H9 (cell line): Measurements from ENCODE around the gene HOXC13. TPM values are rescaled to one million over a fixed set of nuclear protein-coding genes. Genes with fewer than 3 reads are reported as not detected.

Source experiments
- DNase-seq: peaks from one replicate; pipeline ENCODE4 v3.0.0-alpha.2; 2017
- H2AFZ ChIP-seq: one replicate; pipeline ENCODE4 v1.6.1; 2013; ENCODE audit warnings: mild to moderate bottlenecking, low read length, control low read depth, moderate library complexity
- H2AK5ac ChIP-seq: 2 replicates; pipeline ENCODE4 v1.6.1; 2013; ENCODE audit warnings: low read length, control low read depth, mixed read lengths; ENCODE audit not compliant: insufficient read length
- H2BK120ac ChIP-seq: one replicate; pipeline ENCODE4 v1.6.1; 2013; ENCODE audit warnings: low read depth, mild to moderate bottlenecking, low read length, control low read depth, inconsistent platforms; ENCODE audit not compliant: poor library complexity, severe bottlenecking
- H2BK12ac ChIP-seq: 2 replicates; pipeline ENCODE4 v1.6.1; 2013; ENCODE audit warnings: low read length, control low read depth, mixed read lengths, low read depth; ENCODE audit not compliant: insufficient read length
- H2BK15ac ChIP-seq: 2 replicates; pipeline ENCODE4 v1.6.1; 2013; ENCODE audit warnings: low read depth, low read length, control low read depth
- H2BK20ac ChIP-seq: one replicate; pipeline ENCODE4 v1.6.1; 2013; ENCODE audit warnings: low read depth, mild to moderate bottlenecking, low read length, control low read depth, inconsistent platforms; ENCODE audit not compliant: poor library complexity, severe bottlenecking
- H2BK5ac ChIP-seq: 2 replicates; pipeline ENCODE4 v1.6.1; 2013; ENCODE audit warnings: low read length, control low read depth, mixed read lengths; ENCODE audit not compliant: insufficient read length
- H3K14ac ChIP-seq: 2 replicates; pipeline ENCODE4 v1.6.1; 2013; ENCODE audit warnings: low read length, control low read depth; ENCODE audit not compliant: insufficient read depth
- H3K18ac ChIP-seq: 2 replicates; pipeline ENCODE4 v1.6.1; 2013; ENCODE audit warnings: low read depth, mild to moderate bottlenecking, mixed read lengths, low read length, control low read depth; ENCODE audit not compliant: insufficient read length
- H3K23ac ChIP-seq: 2 replicates; pipeline ENCODE4 v1.6.1; 2013; ENCODE audit warnings: low read length, control low read depth, mixed read lengths, low read depth; ENCODE audit not compliant: insufficient read length
- H3K23me2 ChIP-seq: 2 replicates; pipeline ENCODE4 v1.6.1; 2013; ENCODE audit warnings: low read depth, mild to moderate bottlenecking, mixed read lengths, low read length, control low read depth; ENCODE audit not compliant: insufficient read length, poor library complexity, severe bottlenecking
- H3K27ac ChIP-seq: 2 replicates; pipeline ENCODE4 v1.5.1; 2013; ENCODE audit warnings: low read length, control low read depth, mixed read lengths, low read depth; ENCODE audit not compliant: insufficient read length
- H3K27me3 ChIP-seq: 2 replicates; pipeline ENCODE4 v1.6.1; 2013; ENCODE audit warnings: low read length, control low read depth, inconsistent platforms; ENCODE audit not compliant: insufficient read depth
- H3K4ac ChIP-seq: 2 replicates; pipeline ENCODE4 v1.6.1; 2013; ENCODE audit warnings: low read depth, mild to moderate bottlenecking, control low read depth, inconsistent platforms, low read length, moderate library complexity
- H3K4me1 ChIP-seq: 2 replicates; pipeline ENCODE4 v1.6.1; 2013; ENCODE audit warnings: low read length, control low read depth, inconsistent platforms; ENCODE audit not compliant: insufficient read depth
- H3K4me2 ChIP-seq: 2 replicates; pipeline ENCODE4 v1.6.1; 2013; ENCODE audit warnings: low read length, control low read depth, mixed read lengths; ENCODE audit not compliant: insufficient read length, insufficient read depth
- H3K56ac ChIP-seq: 2 replicates; pipeline ENCODE4 v1.6.1; 2013; ENCODE audit warnings: low read depth, mild to moderate bottlenecking, mixed read lengths, low read length, control low read depth; ENCODE audit not compliant: insufficient read length
- H3K79me1 ChIP-seq: 2 replicates; pipeline ENCODE4 v1.6.1; 2013; ENCODE audit warnings: low read depth, mild to moderate bottlenecking, moderate library complexity, low read length, control low read depth, inconsistent platforms; ENCODE audit not compliant: insufficient read depth, poor library complexity, severe bottlenecking
- H3K79me2 ChIP-seq: 2 replicates; pipeline ENCODE4 v1.6.1; 2013; ENCODE audit warnings: low read length, control low read depth, inconsistent platforms; ENCODE audit not compliant: insufficient read depth
- H3K9ac ChIP-seq: 2 replicates; pipeline ENCODE4 v1.6.1; 2013; ENCODE audit warnings: low read length, control low read depth, mixed read lengths; ENCODE audit not compliant: insufficient read length; ENCODE audit errors: extremely low read depth
- H3K9me3 ChIP-seq: one replicate; pipeline ENCODE4 v1.6.1; 2013; ENCODE audit warnings: low read depth, low read length, inconsistent platforms; ENCODE audit not compliant: control insufficient read depth
- H3T11ph ChIP-seq: one replicate; pipeline ENCODE4 v1.6.1; 2013; ENCODE audit warnings: mild to moderate bottlenecking, low read length, control low read depth, inconsistent platforms
- H4K20me1 ChIP-seq: one replicate; pipeline ENCODE4 v1.6.1; 2013; ENCODE audit not compliant: control insufficient read depth, insufficient read length, insufficient read depth
- H4K5ac ChIP-seq: 2 replicates; pipeline ENCODE4 v1.6.1; 2013; ENCODE audit warnings: low read depth, mild to moderate bottlenecking, mixed read lengths, low read length, control low read depth; ENCODE audit not compliant: insufficient read length
- H4K8ac ChIP-seq: replicated peaks from 2 replicates; pipeline ENCODE4 v1.6.1; 2013; ENCODE audit warnings: low read length, control low read depth, mixed read lengths, low read depth; ENCODE audit not compliant: insufficient read length
- H4K91ac ChIP-seq: 2 replicates; pipeline ENCODE4 v1.6.1; 2013; ENCODE audit warnings: low read depth, mild to moderate bottlenecking, moderate library complexity, mixed read lengths, low read length, control low read depth; ENCODE audit not compliant: insufficient read length
- H3K27ac Mint-ChIP-seq, 3 experiments: 2 replicates in 2 of 3; 3 replicates in 1 of 3; pipeline ENCODE4 v1.8.0; 2020 to 2021; ENCODE audit warnings: mixed read lengths in 3 of 3, mild to moderate bottlenecking in 1 of 3, moderate library complexity in 1 of 3
- H3K27me3 Mint-ChIP-seq: 2 replicates; pipeline ENCODE4 v1.8.0; 2021; ENCODE audit warnings: low read depth, mild to moderate bottlenecking, moderate library complexity, mixed read lengths
- H3K36me3 Mint-ChIP-seq, 3 experiments: 2 replicates in 2 of 3; 3 replicates in 1 of 3; pipeline ENCODE4 v1.8.0; 2020 to 2021; ENCODE audit warnings: low read depth in 3 of 3, mixed read lengths in 3 of 3; ENCODE audit not compliant: insufficient read depth in 1 of 3
- H3K4me1 Mint-ChIP-seq, 2 experiments: 2 replicates each; pipeline ENCODE4 v1.8.0; 2020; ENCODE audit warnings: mixed read lengths in 2 of 2
- H3K4me3 Mint-ChIP-seq, 2 experiments: 2 replicates in 1 of 2; 3 replicates in 1 of 2; pipeline ENCODE4 v1.8.0; 2020 to 2021; ENCODE audit warnings: mild to moderate bottlenecking in 2 of 2, mixed read lengths in 2 of 2, moderate library complexity in 1 of 2
- H3K9me3 Mint-ChIP-seq, 2 experiments: 2 replicates in 1 of 2; 3 replicates in 1 of 2; pipeline ENCODE4 v1.8.0; 2020; ENCODE audit warnings: mild to moderate bottlenecking in 2 of 2, mixed read lengths in 2 of 2, moderate library complexity in 1 of 2
- CTCF ChIP-seq: fragments of 200-600 bp; sonication (generic); conservative IDR thresholded peaks from 3 replicates; pipeline ENCODE4 v1.8.0; 2021; ENCODE audit warnings: antibody characterized with exemption, mild to moderate bottlenecking
- WGBS: extraction: QIAGEN DNeasy Blood & Tissue Kit; methylation state at CpG from one replicate; pipeline ENCODE4 v1.1.7; 2013; ENCODE audit warnings: missing lambda C conversion rate, low lambda C conversion rate, mixed read lengths; ENCODE audit not compliant: insufficient read length; ENCODE audit errors: extremely low coverage; 5-methylcytosine and 5-hydroxymethylcytosine counted together
- total RNA-seq: library from RNA; stranded (reverse); gene quantifications from 2 replicates; pipeline ENCODE4 v1.2.1, GENCODE V29; 2021

The HOXC13 gene
- total RNA-seq, 1 experiment from 2014 or later, result not detected

GRCh38 chr12:53953831-53954693 lies 15.4 kb downstream of the HOXC13 start:
- H3K79me1 ChIP-seq, result no peaks in the 10 kb centered on the region
- H4K5ac ChIP-seq, result no peak overlapping the region
- peaks cover 99% of the 10 kb centered on the region for H3K27me3 Mint-ChIP-seq
- H3K36me3 Mint-ChIP-seq, result no peaks in the 10 kb centered on the region; a peak in 2 of 7 replicates
- H3K79me2 ChIP-seq, result no peaks in the 10 kb centered on the region
- no peak overlapping the region for H2BK15ac ChIP-seq
- no peak overlapping the region for H3K4ac ChIP-seq
- no peak overlapping the region for H4K8ac ChIP-seq
- H3K4me1 ChIP-seq, result no peaks in the 10 kb centered on the region
- no peak overlapping the region for H2BK120ac ChIP-seq
- no peak overlapping the region for H2BK5ac ChIP-seq
- no peak overlapping the region for H3K27ac Mint-ChIP-seq
- H3K27me3 ChIP-seq, result peaks cover 99% of the 10 kb centered on the region
- H3K9me3 ChIP-seq, result no peaks in the 10 kb centered on the region
- H3K4me3 Mint-ChIP-seq, result no peak overlapping the region
- no peak overlapping the region for H3K56ac ChIP-seq
- DNase-seq, result no peak
- H2BK20ac ChIP-seq, result no peak overlapping the region
- no peak overlapping the region for H3K9ac ChIP-seq
- no peak overlapping the region for H4K91ac ChIP-seq
- no peak overlapping the region for H3T11ph ChIP-seq
- H3K23ac ChIP-seq, result no peak overlapping the region
- no peak overlapping the region for H3K18ac ChIP-seq
- no peaks in the 10 kb centered on the region for H4K20me1 ChIP-seq
- no peak overlapping the region for H3K27ac ChIP-seq
- H2BK12ac ChIP-seq, result no peak overlapping the region
- no peak overlapping the region for H2AK5ac ChIP-seq
- H3K4me1 Mint-ChIP-seq, result peaks cover 6 to 20% of the 10 kb centered on the region in 2 experiments; a peak in 3 of 4 replicates
- WGBS, result no CpG with 5 or more reads among the region's 19 CpGs
- peaks cover 0 to 4% of the 10 kb centered on the region in 2 experiments; a peak in 3 of 5 replicates for H3K9me3 Mint-ChIP-seq
- no peak overlapping the region for H3K4me2 ChIP-seq
- H3K23me2 ChIP-seq, result no peaks in the 10 kb centered on the region
- TF ChIP-seq CTCF, result no peak
- no peak overlapping the region for H3K14ac ChIP-seq
- H2AFZ ChIP-seq, result no peak overlapping the region
